Fibroblast of lung (primary cell): ENCODE results near the gene UBE2E2.

Source experiments
- CTCF ChIP-seq, 2 donors: IDR thresholded peaks in 1 of 2; conservative IDR thresholded peaks in 1 of 2; 1 replicate in 1 of 2; 2 replicates in 1 of 2; pipeline ENCODE4 v1.5.1; 2011 to 2012; ENCODE audit warnings: low read length in 2 of 2, control low read depth in 1 of 2, inconsistent platforms in 1 of 2, low read depth in 1 of 2, mild to moderate bottlenecking in 1 of 2
- EZH2 ChIP-seq: IDR thresholded peaks from 2 replicates; pipeline ENCODE4 v1.5.1; 2012; ENCODE audit warnings: low read length, control low read depth, mild to moderate bottlenecking; ENCODE audit errors: missing control alignments

- TF ChIP-seq CTCF (conservative IDR thresholded peaks at IDR 0.05 in 1 of 2, IDR thresholded peaks at IDR 0.05 in 1 of 2; ENCODE audit: low read depth in 1 of 2, low read length in 2 of 2) = no peak
- no peak for TF ChIP-seq EZH2
These were observed 4.3 kb upstream of the UBE2E2 start for GRCh38 chr3:23198801-23199200.
